ENCODE data around the gene SLF1.

DNA sequence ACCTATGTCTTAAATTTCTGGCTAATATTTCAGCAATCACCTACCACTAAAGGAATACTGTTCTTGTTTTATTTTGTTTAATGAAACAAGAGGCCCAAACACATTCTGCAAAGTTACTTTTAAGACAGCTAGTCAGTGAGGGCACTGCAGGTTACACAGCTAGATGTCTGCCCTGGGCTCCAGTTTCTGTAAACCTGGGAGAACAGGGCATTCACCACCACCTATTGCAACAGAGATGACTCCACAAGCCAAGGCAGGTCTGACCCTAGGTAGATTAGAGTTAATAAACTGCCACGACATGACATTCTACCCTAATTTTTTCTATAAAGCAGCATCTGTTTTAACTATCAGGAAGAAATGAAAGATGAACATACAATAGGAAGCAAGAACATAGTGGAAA lies 90.8 kb downstream of the SLF1 start:
- no peak for TF ChIP-seq POLR2A (IDR thresholded peaks at IDR 0.05)
- TF ChIP-seq, protein P1, sequence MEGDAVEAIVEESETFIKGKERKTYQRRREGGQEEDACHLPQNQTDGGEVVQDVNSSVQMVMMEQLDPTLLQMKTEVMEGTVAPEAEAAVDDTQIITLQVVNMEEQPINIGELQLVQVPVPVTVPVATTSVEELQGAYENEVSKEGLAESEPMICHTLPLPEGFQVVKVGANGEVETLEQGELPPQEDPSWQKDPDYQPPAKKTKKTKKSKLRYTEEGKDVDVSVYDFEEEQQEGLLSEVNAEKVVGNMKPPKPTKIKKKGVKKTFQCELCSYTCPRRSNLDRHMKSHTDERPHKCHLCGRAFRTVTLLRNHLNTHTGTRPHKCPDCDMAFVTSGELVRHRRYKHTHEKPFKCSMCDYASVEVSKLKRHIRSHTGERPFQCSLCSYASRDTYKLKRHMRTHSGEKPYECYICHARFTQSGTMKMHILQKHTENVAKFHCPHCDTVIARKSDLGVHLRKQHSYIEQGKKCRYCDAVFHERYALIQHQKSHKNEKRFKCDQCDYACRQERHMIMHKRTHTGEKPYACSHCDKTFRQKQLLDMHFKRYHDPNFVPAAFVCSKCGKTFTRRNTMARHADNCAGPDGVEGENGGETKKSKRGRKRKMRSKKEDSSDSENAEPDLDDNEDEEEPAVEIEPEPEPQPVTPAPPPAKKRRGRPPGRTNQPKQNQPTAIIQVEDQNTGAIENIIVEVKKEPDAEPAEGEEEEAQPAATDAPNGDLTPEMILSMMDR (IDR thresholded peaks at IDR 0.05): no peak

Measured in right lobe of liver (tissue), 4 donors.